HG02798 (cell line): Measurements from ENCODE around the gene SPRY4.
"Not testable (repeated sequence)": the region's sequence is repeated elsewhere in the genome, so short reads cannot be mapped to it uniquely, and the experiment has no call there.

Experiments used
- ATAC-seq: cut with Tn5 transposase; IDR thresholded peaks from one replicate; pipeline ENCODE4 v1.9.1; 2021; ENCODE audit warnings: mild to moderate bottlenecking; ENCODE audit not compliant: unreplicated experiment, poor library complexity

SPRY4 gene

GRCh38 chr5:142276517-142276916 lies 48.3 kb downstream of the SPRY4 start:
- ATAC-seq: no peak

- no peak for ATAC-seq
Measured at GRCh38 chr5:142275496-142275895, 49.3 kb downstream of the SPRY4 start.

- not testable (repeated sequence) for ATAC-seq
Measured at GRCh38 chr5:142272596-142272995, 52.2 kb downstream of the SPRY4 start.

GRCh38 chr5:142264084-142264483 lies 60.7 kb downstream of the SPRY4 start:
- ATAC-seq: not testable (repeated sequence)

GRCh38 chr5:142263346-142263745 lies 61.5 kb downstream of the SPRY4 start:
- no peak for ATAC-seq

GRCh38 chr5:142262683-142263082 lies 62.1 kb downstream of the SPRY4 start:
- ATAC-seq: no peak
